Measurements from ENCODE around the gene PDSS2.

DNA sequence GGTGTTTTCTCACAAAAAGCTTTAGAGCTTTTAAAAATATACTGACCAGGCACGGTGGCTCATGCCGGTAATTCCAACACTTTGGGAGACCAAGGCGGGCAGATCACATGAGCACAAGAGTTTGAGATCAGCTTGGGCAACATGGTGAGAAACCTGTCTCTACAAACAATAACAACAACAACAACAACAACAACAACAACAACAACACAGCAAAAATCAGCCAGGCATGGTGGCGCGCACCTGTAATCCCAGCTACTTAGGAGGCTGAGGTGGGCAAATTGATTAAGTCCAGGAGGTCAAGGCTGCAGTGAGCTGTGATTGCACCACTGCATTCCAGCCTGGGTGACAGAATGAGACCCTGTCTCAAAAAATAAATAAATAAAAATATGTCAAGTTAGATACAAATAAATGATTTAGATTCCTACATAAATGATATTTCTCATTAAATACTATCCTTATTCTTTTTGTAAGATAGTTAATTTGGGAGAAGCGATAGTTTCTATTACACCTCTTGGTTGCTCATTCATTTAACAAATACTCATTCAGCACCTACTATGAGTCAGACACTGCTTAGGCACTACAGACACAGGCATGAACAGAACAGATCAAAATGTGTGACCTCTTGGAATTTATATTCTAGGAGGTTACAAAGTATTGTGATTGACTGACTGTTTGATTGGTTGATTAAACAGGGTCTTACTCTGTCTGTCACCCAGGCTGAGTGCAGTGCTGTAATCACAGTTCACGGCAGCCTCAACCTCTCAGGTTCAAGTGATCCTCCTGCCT, 260.5 kb downstream of the PDSS2 start:
- TF ChIP-seq TAF1 (IDR thresholded peaks at IDR 0.05; ENCODE audit: low read depth, low read length), result no peak
- TF ChIP-seq POLR2A (IDR thresholded peaks at IDR 0.05; ENCODE audit: low read depth, low read length), result no peak
- TF ChIP-seq POLR2AphosphoS5 (IDR thresholded peaks at IDR 0.05; ENCODE audit: low read depth, low read length), result no peak
- TF ChIP-seq PAX5 (IDR thresholded peaks at IDR 0.05; ENCODE audit: insufficient read depth, low read length, severe bottlenecking), result no peak

All from GM12891 (cell line).